Measurements from ENCODE around the gene ARHGAP26. TPM values are rescaled to one million over a fixed set of nuclear protein-coding genes. Genes with fewer than 3 reads are reported as not detected.

ARHGAP26 gene
- total and polyA plus RNA-seq, 12 donors: 7.5 to 45.8 (median 37.2) TPM

GRCh38 chr5:142934051-142934762 is 164.0 kb downstream of the ARHGAP26 start:
- DNase-seq (no peak), ATAC-seq (no peak)
- H3K27ac ChIP-seq: peak overlapping the region in 5 of 10 donors; percentile 4 to 89 (median 80)
- TF ChIP-seq CTCF (IDR thresholded peaks at IDR 0.05): no peak
- H3K4me3 ChIP-seq: no peak overlapping the region
- H3K27me3 ChIP-seq: no peaks in the 10 kb centered on the region
- H3K9me3 ChIP-seq: no peaks in the 10 kb centered on the region
- H3K36me3 ChIP-seq: peaks cover 0 to 23% (median 0%) of the 10 kb centered on the region in 9 donors
- peaks cover 24 to 98% (median 78%) of the 10 kb centered on the region in 9 donors for H3K4me1 ChIP-seq
- 65 to 68% methylated on average over 4 of the region's 4 CpGs for WGBS, 2 donors
- intact Hi-C loops (cut with DNase I): no loop called here

DNA sequence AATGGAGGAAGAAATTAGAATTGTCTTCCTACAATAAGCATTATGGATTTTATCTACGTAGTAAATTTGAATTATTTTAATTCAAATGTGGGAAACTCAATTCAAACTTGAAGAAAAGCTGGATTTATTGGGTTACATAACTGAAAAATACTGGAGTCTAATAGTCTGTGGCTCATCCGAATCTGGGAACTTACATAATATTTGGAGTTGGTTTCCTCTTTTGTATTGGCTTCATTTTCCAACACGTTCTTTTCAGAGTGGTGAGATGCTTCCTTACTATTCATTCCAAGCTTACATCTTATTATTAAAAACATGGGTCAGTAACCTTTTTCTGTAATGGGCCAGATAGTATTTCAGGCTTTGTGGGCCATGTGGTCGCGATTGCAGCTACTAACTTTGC is 164.8 kb downstream of the ARHGAP26 start:
- no peak for ATAC-seq

GRCh38 chr5:142937374-142937773 is 167.2 kb downstream of the ARHGAP26 start:
- Histone ChIP-seq H3K36me3 (peaks cover 0 to 18% (median 0%) of the 10 kb centered on the region in 9 donors), H3K4me1 (peaks cover 16 to 90% (median 60%) of the 10 kb centered on the region in 9 donors), H3K4me3 (no peak overlapping the region), H3K27ac (peak overlapping the region in 4 of 10 donors; percentile 40 to 70 (median 46)), H3K9me3 (no peaks in the 10 kb centered on the region), H3K27me3 (no peaks in the 10 kb centered on the region)
- no peak for TF ChIP-seq CTCF (IDR thresholded peaks at IDR 0.05)
- WGBS, 2 donors: 93 to 96% methylated on average over 4 of the region's 4 CpGs
- ATAC-seq: no peak
- DNase-seq: no peak
- intact Hi-C loops (cut with DNase I): no loop called here

More for the DNA sequence above, 164.8 kb downstream of the ARHGAP26 start:
- H3K27ac ChIP-seq: peak overlapping the region in 5 of 10 donors; percentile 5 to 89 (median 80)
- no peaks in the 10 kb centered on the region for H3K27me3 ChIP-seq
- no peak overlapping the region for H3K4me3 ChIP-seq
- DNase-seq: no peak
- no peaks in the 10 kb centered on the region for H3K9me3 ChIP-seq
- 81 to 82% methylated on average over 5 of the region's 5 CpGs for WGBS, 2 donors
- H3K4me1 ChIP-seq: peaks cover 21 to 98% (median 78%) of the 10 kb centered on the region in 9 donors
- H3K36me3 ChIP-seq: peaks cover 0 to 23% (median 0%) of the 10 kb centered on the region in 9 donors
- TF ChIP-seq CTCF (IDR thresholded peaks at IDR 0.05): no peak
- intact Hi-C loops (cut with DNase I): no loop called here

GRCh38 chr5:142938266-142938880 is 168.2 kb downstream of the ARHGAP26 start:
- Histone ChIP-seq H3K9me3 (no peaks in the 10 kb centered on the region), H3K27ac (peak overlapping the region in 6 of 10 donors; percentile 20 to 70 (median 44)), H3K4me1 (peaks cover 10 to 82% (median 53%) of the 10 kb centered on the region in 9 donors), H3K4me3 (no peak overlapping the region), H3K36me3 (peaks cover 0 to 8% (median 0%) of the 10 kb centered on the region in 9 donors), H3K27me3 (no peaks in the 10 kb centered on the region)
- no peak for DNase-seq
- WGBS, 2 donors: 67 to 72% methylated on average over 4 of the region's 4 CpGs
- no peak for TF ChIP-seq CTCF (IDR thresholded peaks at IDR 0.05)
- intact Hi-C loops (cut with DNase I): no loop called here
- peak in 6 of 8 donors; percentile 16 to 71 (median 52) for ATAC-seq

Data from heart right ventricle (tissue), 16 donors.